Stimulated activated CD4-positive, alpha-beta T cell treated with anti-CD3 and anti-CD28 coated beads, Interleukin-12 subunit alpha, Interleukin-12 subunit beta, amount 100 ng/mL, for 48 hours (primary cell): ENCODE measurements around the gene GNPTAB.

Experiments used
- DNase-seq, 3 donors: peaks; one replicate each; pipeline ENCODE4 v3.0.0-alpha.2; 2020; ENCODE audit warnings: low read depth in 2 of 3, low spot score in 1 of 3

Gene GNPTAB

GRCh38 chr12:101806265-101806664, 24.5 kb downstream of the GNPTAB start:
- DNase-seq = no peak

- DNase-seq = no peak
Measured at GRCh38 chr12:101804409-101804808, 26.4 kb downstream of the GNPTAB start.

GRCh38 chr12:101803978-101804377, 26.8 kb downstream of the GNPTAB start:
- DNase-seq = no peak

GRCh38 chr12:101802486-101802885, 28.3 kb downstream of the GNPTAB start:
- no peak for DNase-seq

GRCh38 chr12:101799774-101800173, 31.0 kb downstream of the GNPTAB start:
- DNase-seq = no peak

GRCh38 chr12:101795786-101796185, 35.0 kb downstream of the GNPTAB start:
- no peak for DNase-seq

- DNase-seq = no peak
Measured at GRCh38 chr12:101795013-101795412, 35.7 kb downstream of the GNPTAB start.

- DNase-seq = no peak
Measured at GRCh38 chr12:101794574-101794973, 36.2 kb downstream of the GNPTAB start.

- DNase-seq = no peak
Measured at GRCh38 chr12:101793401-101793800, 37.4 kb downstream of the GNPTAB start.

- DNase-seq = no peak
Measured at GRCh38 chr12:101792046-101792931, 38.5 kb downstream of the GNPTAB start.

GRCh38 chr12:101789171-101789570, 41.6 kb downstream of the GNPTAB start:
- DNase-seq = no peak

- DNase-seq = no peak
Measured at GRCh38 chr12:101785671-101786070, 45.1 kb downstream of the GNPTAB start.

GRCh38 chr12:101784376-101784775, 46.4 kb downstream of the GNPTAB start:
- DNase-seq = no peak

GRCh38 chr12:101783838-101784237, 46.9 kb downstream of the GNPTAB start:
- no peak for DNase-seq

GRCh38 chr12:101783150-101783549, 47.6 kb downstream of the GNPTAB start:
- DNase-seq = no peak

GRCh38 chr12:101782273-101782731, 48.5 kb downstream of the GNPTAB start:
- no peak for DNase-seq

- DNase-seq = no peak
Measured at GRCh38 chr12:101781834-101782233, 48.9 kb downstream of the GNPTAB start.

- DNase-seq = no peak
Measured at GRCh38 chr12:101780599-101780998, 50.2 kb downstream of the GNPTAB start.

- no peak for DNase-seq
Measured at GRCh38 chr12:101779626-101780025, 51.1 kb downstream of the GNPTAB start.

- DNase-seq = no peak
Measured at GRCh38 chr12:101779200-101779599, 51.6 kb downstream of the GNPTAB start.

GRCh38 chr12:101777978-101778377, 52.8 kb downstream of the GNPTAB start:
- DNase-seq = no peak

- no peak for DNase-seq
Measured at GRCh38 chr12:101777485-101777884, 53.3 kb downstream of the GNPTAB start.

GRCh38 chr12:101775816-101776215, 54.9 kb downstream of the GNPTAB start:
- DNase-seq = no peak
